Upper lobe of left lung (tissue), 6 donors: ENCODE measurements around the gene SERPINE1. TPM values are rescaled to one million over a fixed set of nuclear protein-coding genes. Genes with fewer than 3 reads are reported as not detected.
A peak's percentile ranks its signal among the peaks of the same experiment; 100 is the strongest.

Experiments
- ATAC-seq, 2 donors: fragments of 200-7000 bp; cut with Tn5 transposase; one replicate each; pipeline ENCODE4 v1.9.1; 2022; ENCODE audit warnings: mild to moderate bottlenecking in 2 of 2, moderate library complexity in 2 of 2; ENCODE audit not compliant: low FRiP score in 2 of 2
- DNase-seq, 2 donors: peaks; one replicate each; pipeline ENCODE4 v3.0.0-alpha.2; 2019 to 2020
- H3K27ac ChIP-seq, 4 donors: fragments of 200-600 bp; sonication (generic); one replicate each; pipeline ENCODE4 v1.5.1; 2016 to 2019
- H3K27me3 ChIP-seq, 4 donors: fragments of 200-600 bp; sonication (generic); one replicate each; pipeline ENCODE4 v1.5.1; 2017 to 2019
- H3K36me3 ChIP-seq, 4 donors: fragments of 200-600 bp; sonication (generic); one replicate each; pipeline ENCODE4 v1.5.1; 2016 to 2019
- H3K4me1 ChIP-seq, 4 donors: fragments of 200-600 bp; sonication (generic); one replicate each; pipeline ENCODE4 v1.5.1; 2018 to 2019
- H3K4me3 ChIP-seq, 4 donors: fragments of 200-600 bp; sonication (generic); one replicate each; pipeline ENCODE4 v1.5.1; 2017 to 2019; ENCODE audit warnings: mild to moderate bottlenecking in 2 of 4, moderate library complexity in 1 of 4
- H3K9me3 ChIP-seq, 4 donors: fragments of 200-600 bp; sonication (generic); one replicate each; pipeline ENCODE4 v1.5.1; 2018 to 2019
- CTCF ChIP-seq, 6 experiments: fragments of 450-650 bp in 4 of 6; fragments of 200-600 bp in 2 of 6; sonication (generic) in 2 of 6; IDR thresholded peaks; one replicate each; pipeline ENCODE4 v1.5.1; 2016 to 2019; ENCODE audit warnings: antibody characterized with exemption in 6 of 6
- EP300 ChIP-seq, 4 donors: sonication (generic); formaldehyde crosslinking; IDR thresholded peaks; one replicate each; pipeline ENCODE4 v1.5.1; 2017; ENCODE audit warnings: antibody characterized with exemption in 4 of 4, control low read depth in 2 of 4
- POLR2A ChIP-seq, 4 donors: fragments of 450-650 bp; IDR thresholded peaks; one replicate each; pipeline ENCODE4 v1.5.1; 2016 to 2017; ENCODE audit warnings: antibody characterized with exemption in 4 of 4, mild to moderate bottlenecking in 2 of 4
- POLR2AphosphoS5 ChIP-seq, 2 donors: sonication (generic); formaldehyde crosslinking; IDR thresholded peaks; one replicate each; pipeline ENCODE4 v1.5.1; 2017; ENCODE audit warnings: antibody characterized with exemption in 2 of 2
- WGBS, 2 donors: methylation state at CpG; one replicate each; pipeline ENCODE4 v1.1.5; 2017 to 2018; 5-methylcytosine and 5-hydroxymethylcytosine counted together
- total RNA-seq, 6 donors: library from RNA; depleted of rRNA in 4 of 6; stranded (reverse); fragments of >200 nt in 4 of 6; gene quantifications; one replicate each; pipeline versions ENCODE4 v1.1.0 to v1.2.1, GENCODE V29; 2016 to 2021
- donor health status: DM: no; HTN: no; CAD: no; lungs with moderate emphysema.
- donor health status: DM: no; HTN: yes; CAD: no; lungs with severe emphysema.

SERPINE1 gene
- total RNA-seq, 6 donors from 2014 or later, result 8.4 to 125 (median 24.0) TPM

- Histone ChIP-seq H3K27me3 (peaks cover 0 to 75% (median 53%) of the 10 kb centered on the region in 4 donors), H3K4me3 (peak overlapping the region in 2 of 4 donors; percentile 16 to 17), H3K4me1 (peaks cover 20 to 47% (median 27%) of the 10 kb centered on the region in 4 donors), H3K36me3 (no peaks in the 10 kb centered on the region), H3K27ac (no peak overlapping the region), H3K9me3 (no peaks in the 10 kb centered on the region)
- 5% methylated on average over 16 of the region's 16 CpGs for WGBS, 2 donors
- TF ChIP-seq POLR2AphosphoS5 (IDR thresholded peaks at IDR 0.05), result no peak
- TF ChIP-seq EP300 (IDR thresholded peaks at IDR 0.05), result no peak
- no peak for TF ChIP-seq CTCF (IDR thresholded peaks at IDR 0.05)
- no peak for TF ChIP-seq POLR2A (IDR thresholded peaks at IDR 0.05)
- ATAC-seq (peak in 1 of 2 donors; percentile 54), DNase-seq (peak in 1 of 2 donors; percentile 52)
Observed at GRCh38 chr7:101173752-101174244, 46.9 kb downstream of the SERPINE1 start.

GRCh38 chr7:101174322-101174854 lies 47.5 kb downstream of the SERPINE1 start:
- no peak for ATAC-seq
- Histone ChIP-seq H3K36me3 (no peaks in the 10 kb centered on the region), H3K4me3 (no peak overlapping the region), H3K27ac (no peak overlapping the region), H3K27me3 (peaks cover 0 to 74% (median 52%) of the 10 kb centered on the region in 4 donors), H3K4me1 (peaks cover 23 to 52% (median 27%) of the 10 kb centered on the region in 4 donors), H3K9me3 (no peaks in the 10 kb centered on the region)
- TF ChIP-seq POLR2A (IDR thresholded peaks at IDR 0.05), result no peak
- WGBS, 2 donors, result 6 to 8% methylated on average over 8 to 23 of the region's 28 CpGs
- peak in 1 of 2 donors; percentile 73 for DNase-seq

- Histone ChIP-seq H3K4me3 (no peak overlapping the region), H3K27ac (no peak overlapping the region), H3K36me3 (no peaks in the 10 kb centered on the region), H3K4me1 (peaks cover 26 to 52% (median 29%) of the 10 kb centered on the region in 4 donors), H3K27me3 (peaks cover 3 to 74% (median 59%) of the 10 kb centered on the region in 4 donors), H3K9me3 (no peaks in the 10 kb centered on the region)
- no peak for TF ChIP-seq POLR2AphosphoS5 (IDR thresholded peaks at IDR 0.05)
- TF ChIP-seq POLR2A (IDR thresholded peaks at IDR 0.05), result no peak
- TF ChIP-seq EP300 (IDR thresholded peaks at IDR 0.05), result no peak
- TF ChIP-seq CTCF (IDR thresholded peaks at IDR 0.05), result no peak
- 38 to 51% methylated on average over 3 of the region's 3 CpGs for whole genome bisulfite sequencing, 2 donors
- ATAC-seq (no peak), DNase-seq (no peak)
Observed at GRCh38 chr7:101175664-101176063, 48.8 kb downstream of the SERPINE1 start.

GRCh38 chr7:101177644-101178043 lies 50.7 kb downstream of the SERPINE1 start:
- H3K27ac ChIP-seq, result no peak overlapping the region
- DNase-seq (no peak), ATAC-seq (no peak)
- H3K27me3 ChIP-seq, result peaks cover 3 to 61% (median 47%) of the 10 kb centered on the region in 4 donors
- no peaks in the 10 kb centered on the region for H3K36me3 ChIP-seq
- H3K4me1 ChIP-seq, result peaks cover 18 to 38% (median 21%) of the 10 kb centered on the region in 4 donors
- WGBS, 2 donors, result 75 to 100% methylated on average over 1 to 2 of the region's 2 CpGs
- no peak overlapping the region for H3K4me3 ChIP-seq
- no peaks in the 10 kb centered on the region for H3K9me3 ChIP-seq
- TF ChIP-seq POLR2A (IDR thresholded peaks at IDR 0.05), result no peak
- TF ChIP-seq EP300 (IDR thresholded peaks at IDR 0.05), result no peak
- no peak for TF ChIP-seq CTCF (IDR thresholded peaks at IDR 0.05)
- no peak for TF ChIP-seq POLR2AphosphoS5 (IDR thresholded peaks at IDR 0.05)

- no peak overlapping the region for H3K27ac ChIP-seq
- H3K9me3 ChIP-seq, result no peaks in the 10 kb centered on the region
- no peak for ATAC-seq
- WGBS, 2 donors, result 2% methylated on average over 19 to 20 of the region's 20 CpGs
- no peak for DNase-seq
- TF ChIP-seq EP300 (IDR thresholded peaks at IDR 0.05), result no peak
- no peaks in the 10 kb centered on the region for H3K36me3 ChIP-seq
- peaks cover 3 to 46% (median 33%) of the 10 kb centered on the region in 4 donors for H3K27me3 ChIP-seq
- peaks cover 8 to 23% (median 9%) of the 10 kb centered on the region in 4 donors for H3K4me1 ChIP-seq
- H3K4me3 ChIP-seq, result no peak overlapping the region
Observed at GRCh38 chr7:101179117-101179516, 52.2 kb downstream of the SERPINE1 start.

GRCh38 chr7:101179713-101180112 lies 52.8 kb downstream of the SERPINE1 start:
- Histone ChIP-seq H3K4me1 (peaks cover 8 to 17% (median 9%) of the 10 kb centered on the region in 4 donors), H3K4me3 (no peak overlapping the region), H3K27me3 (peaks cover 3 to 40% (median 28%) of the 10 kb centered on the region in 4 donors), H3K9me3 (no peaks in the 10 kb centered on the region), H3K36me3 (no peaks in the 10 kb centered on the region), H3K27ac (no peak overlapping the region)
- ATAC-seq (no peak), DNase-seq (no peak)
- 0 to 20% methylated on average over 1 to 8 of the region's 27 CpGs for WGBS, 2 donors
- TF ChIP-seq CTCF (IDR thresholded peaks at IDR 0.05), result no peak
- TF ChIP-seq EP300 (IDR thresholded peaks at IDR 0.05), result no peak
- no peak for TF ChIP-seq POLR2AphosphoS5 (IDR thresholded peaks at IDR 0.05)
- TF ChIP-seq POLR2A (IDR thresholded peaks at IDR 0.05), result no peak
